Adipose tissue (tissue), 3 donors: ENCODE measurements around the gene TRAPPC1. TPM values are rescaled to one million over a fixed set of nuclear protein-coding genes. Genes with fewer than 3 reads are reported as not detected.
"Not testable (repeated sequence)": the region's sequence is repeated elsewhere in the genome, so short reads cannot be mapped to it uniquely, and the experiment has no call there.

ENCODE experiments used
- H3K27ac ChIP-seq: one replicate; pipeline ENCODE4 v1.5.1; 2013; ENCODE audit warnings: low read depth, low read length
- WGBS, 3 donors: extraction: QIAGEN DNeasy Blood & Tissue Kit; methylation state at CpG; one replicate each; pipeline ENCODE4 v1.1.7; 2013; 5-methylcytosine and 5-hydroxymethylcytosine counted together
- polyA plus RNA-seq, 3 donors: library from polyadenylated mRNA; stranded (reverse); fragments of 200-250 nt; gene quantifications; one replicate each; pipeline ENCODE4 v1.2.3, GENCODE V29; 2013
- donor health status: healthy with polysubstance abuse.
- donor health status: Bipolar disorder and iron deficiency.
- donor health status: healthy.

The TRAPPC1 gene, protein sequence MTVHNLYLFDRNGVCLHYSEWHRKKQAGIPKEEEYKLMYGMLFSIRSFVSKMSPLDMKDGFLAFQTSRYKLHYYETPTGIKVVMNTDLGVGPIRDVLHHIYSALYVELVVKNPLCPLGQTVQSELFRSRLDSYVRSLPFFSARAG
- polyA plus RNA-seq = 100 to 1,000 TPM in 1 of 3 donors, 10 to 100 TPM in 2; 51.1 to 132 (median 89.0) TPM

GRCh38 chr17:7931709-7932482, at the start of gene TRAPPC1, which contains the start of gene CNTROB:
Gene TRAPPC1, minus strand, starts transcription at chr17:7931946. Its CDS starts 117 bp downstream, at chr17:7931829.
Gene CNTROB, plus strand, starts transcription at chr17:7932206. Its CDS starts 874 bp downstream, at chr17:7933080.
- WGBS, 3 donors = 0 to 1% (median 0%) methylated on average over 55 of the region's 55 CpGs
- no peak within 1 kb of the TSS for H3K27ac ChIP-seq

GRCh38 chr17:7977805-7978204, 46.1 kb upstream of the TRAPPC1 start:
- no peak overlapping the region for H3K27ac ChIP-seq
- WGBS, 3 donors = 83 to 95% (median 93%) methylated on average over 5 of the region's 5 CpGs

- H3K27ac ChIP-seq = no peak overlapping the region
- 48 to 94% (median 84%) methylated on average over 4 of the region's 4 CpGs for WGBS, 3 donors
These were observed 45.3 kb upstream of the TRAPPC1 start for GRCh38 chr17:7977039-7977438.

DNA sequence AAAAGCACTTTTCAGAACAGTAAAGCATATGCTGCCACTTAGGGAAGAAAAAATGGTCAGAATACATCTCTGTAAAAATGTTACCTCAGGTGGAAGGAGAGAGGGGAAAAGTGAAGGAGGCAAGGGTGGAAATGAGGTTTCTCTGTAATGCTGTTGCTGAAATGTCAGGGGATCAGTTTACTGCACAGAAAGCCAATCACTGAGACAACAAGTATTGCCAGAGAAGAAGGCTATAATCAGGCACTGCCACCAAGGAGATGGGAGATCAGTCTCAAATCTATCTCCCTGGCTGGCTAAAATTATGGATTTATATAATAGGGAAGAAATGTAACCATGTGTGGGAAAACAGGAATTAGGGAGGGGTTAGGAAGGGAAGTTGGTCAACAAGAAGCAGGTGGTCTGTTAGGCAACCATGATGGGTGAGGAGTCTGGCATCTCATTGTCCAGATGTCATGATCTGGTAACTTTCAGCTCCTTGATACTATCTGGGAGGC, 42.9 kb upstream of the TRAPPC1 start:
- H3K27ac ChIP-seq = no peak overlapping the region

DNA sequence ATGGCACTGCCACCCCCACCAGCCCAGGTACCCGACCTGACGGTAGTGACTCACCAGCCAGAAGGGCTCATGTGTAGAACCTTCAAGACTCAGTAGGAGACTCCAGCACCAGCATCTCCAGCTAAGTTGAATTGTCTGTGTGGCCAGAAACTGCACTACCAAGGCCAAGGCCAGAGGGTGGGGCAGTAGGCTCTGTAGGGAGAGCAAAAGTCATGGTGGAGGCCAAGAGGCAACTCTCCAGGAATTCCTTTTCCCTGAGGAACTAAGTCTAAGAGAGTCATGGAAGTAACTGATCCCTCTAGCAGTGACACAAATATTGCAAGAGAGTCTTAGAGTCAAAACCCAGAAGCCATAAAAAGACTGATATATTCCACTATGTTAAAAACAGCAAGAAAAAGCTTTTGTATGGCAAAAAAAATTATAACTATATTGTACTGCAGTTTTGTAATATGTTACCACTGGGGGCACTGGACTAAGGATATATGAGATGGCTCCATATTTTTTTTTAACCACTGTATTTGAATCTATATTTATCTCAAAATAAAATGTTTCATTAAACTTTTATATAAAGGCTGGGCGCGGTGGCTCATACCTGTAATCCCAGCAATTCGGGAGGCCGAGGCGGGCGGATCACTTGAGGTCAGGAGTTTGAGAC, 40.5 kb upstream of the TRAPPC1 start:
- H3K27ac ChIP-seq = no peak overlapping the region
- 89 to 93% (median 92%) methylated on average over 8 of the region's 8 CpGs for WGBS, 3 donors

DNA sequence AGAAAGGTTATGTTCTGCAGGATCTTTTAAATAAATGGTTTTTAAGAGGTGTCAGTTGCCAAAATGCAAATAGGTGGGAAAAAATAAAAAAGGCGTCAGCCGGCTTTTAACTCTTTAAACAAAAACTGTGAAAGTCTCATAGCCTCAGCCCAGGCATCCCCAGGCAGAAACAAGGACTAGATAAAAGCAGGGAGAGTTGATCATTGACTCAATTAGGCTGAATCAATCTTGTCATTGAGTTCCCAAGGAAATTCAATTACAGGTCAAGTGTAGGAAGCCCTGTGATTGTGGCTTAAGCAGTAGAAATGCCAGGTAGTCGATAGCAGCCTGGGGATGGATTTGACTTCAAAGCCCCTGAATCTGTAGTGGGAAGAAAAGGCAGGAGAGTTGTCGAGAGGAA, 39.9 kb upstream of the TRAPPC1 start:
- 71 to 79% (median 78%) methylated on average over 4 of the region's 4 CpGs for WGBS, 3 donors
- H3K27ac ChIP-seq = no peak overlapping the region

DNA sequence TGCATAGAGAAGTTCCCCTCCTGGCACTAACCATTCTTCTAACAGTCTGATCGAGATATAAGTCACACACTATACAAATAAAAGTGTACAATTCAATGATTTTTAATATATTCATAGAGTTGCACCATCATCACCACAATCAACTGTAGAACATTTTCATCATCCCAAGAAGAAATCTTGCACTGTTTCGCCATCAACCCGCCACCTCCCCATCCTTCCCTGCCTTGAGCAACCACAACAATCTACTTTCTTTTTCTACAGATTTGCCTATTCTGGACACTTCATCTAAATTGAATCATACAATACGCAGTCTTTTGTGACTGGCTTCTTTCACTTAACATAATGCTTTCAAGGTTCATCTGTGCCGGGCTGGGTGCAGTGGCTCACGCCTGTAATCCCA, 37.7 kb upstream of the TRAPPC1 start:
- H3K27ac ChIP-seq = no peak overlapping the region

GRCh38 chr17:7967751-7968150, 36.0 kb upstream of the TRAPPC1 start:
- H3K27ac ChIP-seq = no peak overlapping the region
- WGBS, 3 donors = 59 to 64% (median 61%) methylated on average over 2 of the region's 2 CpGs

More for the DNA sequence above, 37.7 kb upstream of the TRAPPC1 start:
- WGBS, 3 donors = 56 to 86% (median 63%) methylated on average over 6 of the region's 6 CpGs

- 21 to 52% (median 23%) methylated on average over 2 of the region's 2 CpGs for WGBS, 3 donors
These were observed 29.7 kb upstream of the TRAPPC1 start for GRCh38 chr17:7961421-7961820.

DNA sequence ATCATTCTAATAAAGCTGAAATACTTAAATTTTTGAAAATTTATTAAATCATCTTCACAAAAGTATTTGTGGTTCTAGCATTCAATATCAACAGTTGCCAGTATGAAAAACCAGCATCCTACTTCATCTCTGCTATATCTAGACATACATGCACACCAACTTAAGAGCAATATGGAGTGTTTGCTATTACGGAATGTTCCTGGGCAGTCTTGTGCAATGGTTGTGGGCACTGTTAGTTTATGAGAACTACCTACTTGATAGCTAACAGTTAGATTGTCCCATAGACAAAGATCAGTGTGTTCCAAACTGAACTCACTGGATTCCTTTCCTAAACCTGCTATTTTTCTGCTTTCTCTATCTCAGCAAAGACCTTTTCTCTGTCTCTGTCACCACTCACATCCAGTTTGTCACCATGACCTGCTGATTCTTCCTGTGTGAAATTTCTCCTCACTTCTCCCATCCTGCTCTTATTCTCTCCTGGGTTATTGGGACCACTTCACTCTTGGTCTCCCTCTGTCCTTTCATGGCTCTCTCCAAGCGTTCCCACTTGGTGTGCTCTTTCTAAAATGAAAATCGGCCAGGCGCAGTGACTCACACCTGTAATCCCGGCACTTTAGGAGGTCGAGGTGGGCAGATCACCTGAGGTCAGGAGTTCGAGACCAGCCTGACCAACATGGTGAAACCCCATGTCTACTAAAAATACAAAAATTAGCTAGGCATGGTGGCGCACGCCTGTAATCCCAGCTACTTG, 27.9 kb upstream of the TRAPPC1 start:
- H3K27ac ChIP-seq = no peak overlapping the region
- WGBS, 3 donors = 82 to 91% (median 91%) methylated on average over 9 of the region's 9 CpGs

More at GRCh38 chr17:7961421-7961820, 29.7 kb upstream of the TRAPPC1 start:
- no peak overlapping the region for H3K27ac ChIP-seq

- H3K27ac ChIP-seq = no peak overlapping the region
- WGBS, 3 donors = 76 to 85% (median 85%) methylated on average over 11 of the region's 11 CpGs
These were observed 24.7 kb upstream of the TRAPPC1 start for GRCh38 chr17:7956228-7956965.

DNA sequence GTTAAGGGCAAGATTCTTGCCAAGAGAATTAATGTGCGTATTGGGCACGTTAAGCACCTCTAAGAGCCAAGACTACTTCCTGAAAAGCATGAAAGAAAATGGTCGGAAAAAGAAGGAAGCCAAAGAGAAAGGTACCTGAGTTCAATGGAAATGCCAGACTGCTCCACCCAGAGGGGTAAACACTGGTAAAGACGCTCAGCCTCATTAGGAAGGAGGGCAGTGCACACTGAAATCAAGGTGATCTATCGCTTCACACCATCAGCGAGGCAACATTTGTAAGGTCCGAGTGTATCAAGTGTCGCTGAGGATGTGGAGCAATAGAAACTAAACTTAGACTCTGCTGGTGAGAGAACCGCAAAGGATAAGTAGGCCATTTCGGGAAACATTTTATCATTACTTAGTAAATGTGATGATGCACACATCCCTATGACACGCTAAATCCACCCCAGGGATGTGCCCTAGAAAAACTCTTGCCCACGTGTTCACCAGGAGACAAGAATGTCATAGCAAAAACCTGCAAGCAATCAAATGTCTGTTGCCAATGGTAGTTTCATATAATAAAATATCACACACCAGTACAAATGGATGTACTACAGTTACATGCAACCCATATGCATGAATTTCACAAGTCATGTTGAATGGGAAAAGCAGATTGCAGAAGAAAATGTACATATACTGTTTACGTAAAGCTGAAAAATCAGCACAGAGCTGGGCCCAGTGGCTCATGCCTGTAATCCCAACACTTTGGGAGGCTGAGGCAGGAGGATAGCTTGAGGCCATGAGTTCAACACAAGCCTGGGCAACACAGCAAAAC, 23.9 kb upstream of the TRAPPC1 start:
- H3K27ac ChIP-seq = no peak overlapping the region
- WGBS, 3 donors = 72 to 79% (median 74%) methylated on average over 13 of the region's 13 CpGs

- H3K27ac ChIP-seq = not testable (repeated sequence)
- 92 to 97% (median 95%) methylated on average over 13 of the region's 13 CpGs for WGBS, 3 donors
These were observed 21.5 kb upstream of the TRAPPC1 start for GRCh38 chr17:7953266-7953665.

- WGBS, 3 donors = 73 to 84% (median 77%) methylated on average over 5 of the region's 5 CpGs
- H3K27ac ChIP-seq = no peak overlapping the region
These were observed 19.5 kb upstream of the TRAPPC1 start for GRCh38 chr17:7951143-7951792.

- H3K27ac ChIP-seq = no peak overlapping the region
- WGBS, 3 donors = 76 to 97% (median 79%) methylated on average over 3 of the region's 3 CpGs
These were observed 18.8 kb upstream of the TRAPPC1 start for GRCh38 chr17:7950578-7950977.

GRCh38 chr17:7947651-7948050, 15.9 kb upstream of the TRAPPC1 start:
- 85 to 88% (median 86%) methylated on average over 5 of the region's 5 CpGs for WGBS, 3 donors
- no peak overlapping the region for H3K27ac ChIP-seq

- H3K27ac ChIP-seq = no peak overlapping the region
- 83 to 93% (median 85%) methylated on average over 5 of the region's 5 CpGs for WGBS, 3 donors
These were observed 14.7 kb upstream of the TRAPPC1 start for GRCh38 chr17:7946441-7946840.
